Measurements from ENCODE around the gene QRFP.

The QRFP gene

DNA sequence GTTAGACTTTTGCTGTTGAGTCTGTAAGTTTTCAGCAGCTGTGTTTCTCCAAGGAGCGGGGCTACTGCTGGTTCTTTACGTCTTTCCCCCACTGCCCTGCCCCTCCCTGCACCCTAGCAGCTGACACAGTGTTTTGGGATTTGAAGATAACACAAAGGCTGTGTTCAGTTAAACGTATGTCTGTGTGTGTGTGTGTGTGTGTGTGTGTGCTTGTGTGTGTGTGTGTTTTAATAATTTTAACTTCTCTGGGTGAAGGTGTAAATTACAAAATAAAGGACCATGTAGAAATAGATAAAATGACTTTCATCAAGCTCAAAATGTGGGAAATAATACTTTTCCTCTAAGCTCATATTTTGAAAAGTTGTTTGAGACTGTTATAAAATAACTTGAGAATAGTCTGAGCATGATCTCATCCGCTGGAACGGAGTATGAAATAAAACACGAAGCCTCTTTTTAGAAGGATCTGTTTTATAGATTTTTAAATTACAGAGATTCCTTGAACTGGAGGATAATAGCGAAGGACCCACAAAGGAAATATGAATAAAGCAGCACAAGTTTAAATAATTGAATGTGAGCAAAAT lies 50.6 kb downstream of the QRFP start (continued):
- TF ChIP-seq, protein P1, sequence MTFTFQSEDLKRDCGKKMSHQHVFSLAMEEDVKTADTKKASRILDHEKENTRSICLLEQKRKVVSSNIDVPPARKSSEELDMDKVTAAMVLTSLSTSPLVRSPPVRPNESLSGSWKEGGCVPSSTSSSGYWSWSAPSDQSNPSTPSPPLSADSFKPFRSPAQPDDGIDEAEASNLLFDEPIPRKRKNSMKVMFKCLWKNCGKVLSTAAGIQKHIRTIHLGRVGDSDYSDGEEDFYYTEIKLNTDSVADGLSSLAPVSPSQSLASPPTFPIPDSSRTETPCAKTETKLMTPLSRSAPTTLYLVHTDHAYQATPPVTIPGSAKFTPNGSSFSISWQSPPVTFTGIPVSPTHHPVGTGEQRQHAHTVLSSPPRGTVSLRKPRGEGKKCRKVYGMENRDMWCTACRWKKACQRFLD (tag by site-specific recombination; IDR thresholded peaks at IDR 0.05): no peak
- TF ChIP-seq ZSCAN23 (tag by site-specific recombination; IDR thresholded peaks at IDR 0.05) (no peak), ZNF624 (tag by site-specific recombination; IDR thresholded peaks at IDR 0.05) (no peak), KLF10 (tag by site-specific recombination; IDR thresholded peaks at IDR 0.05) (no peak), ZNF16 (tag by site-specific recombination; IDR thresholded peaks at IDR 0.05; ENCODE audit: low read depth) (no peak), ZNF473 (tag by site-specific recombination; IDR thresholded peaks at IDR 0.05) (no peak), ZNF148 (tag by site-specific recombination; IDR thresholded peaks at IDR 0.05; ENCODE audit: borderline replicate concordance) (no peak)

DNA sequence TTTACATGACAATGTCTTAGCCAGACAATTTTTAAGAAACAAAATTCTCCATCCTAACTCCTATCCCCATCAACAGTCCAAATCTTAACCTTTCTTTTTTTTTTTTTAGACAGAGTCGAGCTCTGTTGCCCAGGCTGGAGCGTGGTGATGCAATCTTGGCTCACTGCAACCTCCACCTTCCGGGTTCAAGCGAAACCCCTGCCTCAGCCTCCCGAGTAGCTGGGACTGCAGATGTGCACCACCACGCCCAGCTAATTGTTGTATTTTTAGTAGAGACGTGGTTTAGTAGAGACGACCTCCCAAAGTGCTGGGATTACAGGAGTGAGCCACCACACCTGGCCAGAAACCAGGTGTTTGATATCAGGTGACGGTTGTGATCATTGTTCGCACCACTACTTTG lies 51.4 kb downstream of the QRFP start:
- Histone ChIP-seq H3K36me3 (ENCODE audit: control insufficient read depth in 2 of 2, insufficient read depth in 1 of 2, low read length in 2 of 2) (no peaks in the 10 kb centered on the region), H3K27ac (ENCODE audit: extremely low read depth, low read depth, low read length) (no peak overlapping the region), H3K4me3 (ENCODE audit: low read depth, low read length) (no peak overlapping the region), H3K9me3 (ENCODE audit: control insufficient read depth, insufficient read depth, low read depth, low read length) (no peaks in the 10 kb centered on the region), H3K4me1 (ENCODE audit: control insufficient read depth, insufficient read depth, low read length) (no peaks in the 10 kb centered on the region; the same call in 1 of the 2 replicates)
- POLR2A ChIA-PET: interaction anchor here (1.5 kb wide), 1 partner anchor 13 kb away, joined by 5 read pairs; no protein-coding TSS in a partner anchor
- CTCF ChIA-PET: interaction anchor here (0.8 to 3.0 kb wide), 12 partner anchors 9 to 153 kb away, joined by 3 to 24 read pairs (median 6); partner anchors contain the start of gene ABL1
- no peak for TF ChIP-seq ZNF560 (tag by site-specific recombination; IDR thresholded peaks at IDR 0.05; ENCODE audit: borderline replicate concordance)
- TF ChIP-seq ZNF585B (tag by site-specific recombination; IDR thresholded peaks at IDR 0.05): no peak
- no peak for TF ChIP-seq ZNF132 (tag by site-specific recombination; IDR thresholded peaks at IDR 0.05; ENCODE audit: borderline replicate concordance)
- TF ChIP-seq ZNF121 (tag by site-specific recombination; IDR thresholded peaks at IDR 0.05): peak; percentile 59
- TF ChIP-seq ZNF549 (tag by site-specific recombination; IDR thresholded peaks at IDR 0.05): no peak
- TF ChIP-seq, protein P2, sequence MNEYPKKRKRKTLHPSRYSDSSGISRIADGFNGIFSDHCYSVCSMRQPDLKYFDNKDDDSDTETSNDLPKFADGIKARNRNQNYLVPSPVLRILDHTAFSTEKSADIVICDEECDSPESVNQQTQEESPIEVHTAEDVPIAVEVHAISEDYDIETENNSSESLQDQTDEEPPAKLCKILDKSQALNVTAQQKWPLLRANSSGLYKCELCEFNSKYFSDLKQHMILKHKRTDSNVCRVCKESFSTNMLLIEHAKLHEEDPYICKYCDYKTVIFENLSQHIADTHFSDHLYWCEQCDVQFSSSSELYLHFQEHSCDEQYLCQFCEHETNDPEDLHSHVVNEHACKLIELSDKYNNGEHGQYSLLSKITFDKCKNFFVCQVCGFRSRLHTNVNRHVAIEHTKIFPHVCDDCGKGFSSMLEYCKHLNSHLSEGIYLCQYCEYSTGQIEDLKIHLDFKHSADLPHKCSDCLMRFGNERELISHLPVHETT (tag by site-specific recombination; IDR thresholded peaks at IDR 0.05): no peak
- TF ChIP-seq, protein P1 (tag by site-specific recombination; IDR thresholded peaks at IDR 0.05): no peak
- TF ChIP-seq GLIS2 (tag by site-specific recombination; IDR thresholded peaks at IDR 0.05): no peak
- no peak for TF ChIP-seq ZNF785 (tag by site-specific recombination; IDR thresholded peaks at IDR 0.05)
- TF ChIP-seq KLF1 (tag by site-specific recombination; IDR thresholded peaks at IDR 0.05): no peak
- TF ChIP-seq, protein P3, sequence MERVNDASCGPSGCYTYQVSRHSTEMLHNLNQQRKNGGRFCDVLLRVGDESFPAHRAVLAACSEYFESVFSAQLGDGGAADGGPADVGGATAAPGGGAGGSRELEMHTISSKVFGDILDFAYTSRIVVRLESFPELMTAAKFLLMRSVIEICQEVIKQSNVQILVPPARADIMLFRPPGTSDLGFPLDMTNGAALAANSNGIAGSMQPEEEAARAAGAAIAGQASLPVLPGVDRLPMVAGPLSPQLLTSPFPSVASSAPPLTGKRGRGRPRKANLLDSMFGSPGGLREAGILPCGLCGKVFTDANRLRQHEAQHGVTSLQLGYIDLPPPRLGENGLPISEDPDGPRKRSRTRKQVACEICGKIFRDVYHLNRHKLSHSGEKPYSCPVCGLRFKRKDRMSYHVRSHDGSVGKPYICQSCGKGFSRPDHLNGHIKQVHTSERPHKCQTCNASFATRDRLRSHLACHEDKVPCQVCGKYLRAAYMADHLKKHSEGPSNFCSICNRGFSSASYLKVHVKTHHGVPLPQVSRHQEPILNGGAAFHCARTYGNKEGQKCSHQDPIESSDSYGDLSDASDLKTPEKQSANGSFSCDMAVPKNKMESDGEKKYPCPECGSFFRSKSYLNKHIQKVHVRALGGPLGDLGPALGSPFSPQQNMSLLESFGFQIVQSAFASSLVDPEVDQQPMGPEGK (tag by site-specific recombination; IDR thresholded peaks at IDR 0.05): no peak
- TF ChIP-seq ZNF366 (tag by site-specific recombination; conservative IDR thresholded peaks at IDR 0.05): no peak
- TF ChIP-seq ZNF600 (tag by site-specific recombination; IDR thresholded peaks at IDR 0.05): no peak
- peak; percentile 88 for TF ChIP-seq MYNN (tag by site-specific recombination; IDR thresholded peaks at IDR 0.05; ENCODE audit: borderline replicate concordance)
- no peak for TF ChIP-seq ZNF558 (tag by site-specific recombination; IDR thresholded peaks at IDR 0.05)
- TF ChIP-seq ZNF350 (tag by site-specific recombination; IDR thresholded peaks at IDR 0.05): no peak
- peak; percentile 89 for TF ChIP-seq ZNF10 (tag by site-specific recombination; IDR thresholded peaks at IDR 0.05)
- TF ChIP-seq ZNF423 (tag by site-specific recombination; IDR thresholded peaks at IDR 0.05): no peak
- TF ChIP-seq KLF8 (tag by site-specific recombination; IDR thresholded peaks at IDR 0.05): no peak
- no peak for TF ChIP-seq GLI4 (tag by site-specific recombination; IDR thresholded peaks at IDR 0.05)
- TF ChIP-seq ZNF544 (tag by site-specific recombination; IDR thresholded peaks at IDR 0.05): no peak
- no peak for TF ChIP-seq PBX3 (CRISPR knock-in tag; IDR thresholded peaks at IDR 0.05)
- TF ChIP-seq ZNF654 (tag by site-specific recombination; IDR thresholded peaks at IDR 0.05; ENCODE audit: low read depth): no peak

Measured in HEK293 (cell line).